ENCODE measurements around the gene C18orf63.

Gene C18orf63

GRCh38 chr18:74315464-74316256, at the start of gene C18orf63:
TSS of gene C18orf63 (plus strand) at chr18:74315839. CDS start at chr18:74317866, 2,027 bp downstream.
- Mint-ChIP-seq H3K27me3 (peaks cover 35% of the 10 kb centered on the region), H3K4me3 (no peak within 1 kb of the TSS), H3K9me3 (no peaks in the 10 kb centered on the region), H3K4me1 (no peaks in the 10 kb centered on the region), H3K27ac (ENCODE audit: low read depth) (no peak within 1 kb of the TSS), H3K36me3 (ENCODE audit: insufficient read depth) (no peaks in the 10 kb centered on the region)
- DNase-seq (ENCODE audit: low spot score in 2 of 2) (no peak), ATAC-seq (replicated peaks; ENCODE audit: extremely low read depth, poor library complexity, severe bottlenecking) (no peak)

- no peak overlapping the region for H3K4me3 Mint-ChIP-seq
- H3K4me1 Mint-ChIP-seq: peaks cover 21% of the 10 kb centered on the region
- H3K27ac Mint-ChIP-seq (ENCODE audit: low read depth): no peak overlapping the region
- no peaks in the 10 kb centered on the region for H3K27me3 Mint-ChIP-seq
- peaks cover 11% of the 10 kb centered on the region for H3K36me3 Mint-ChIP-seq (ENCODE audit: insufficient read depth)
- no peak for ATAC-seq (replicated peaks; ENCODE audit: extremely low read depth, poor library complexity, severe bottlenecking)
- no peaks in the 10 kb centered on the region for H3K9me3 Mint-ChIP-seq
- DNase-seq (ENCODE audit: low spot score in 2 of 2): no peak
These were observed 49.5 kb upstream of the C18orf63 start for GRCh38 chr18:74266161-74266560.

- Mint-ChIP-seq H3K27me3 (no peaks in the 10 kb centered on the region), H3K4me1 (peaks cover 21% of the 10 kb centered on the region), H3K4me3 (no peak overlapping the region), H3K9me3 (no peaks in the 10 kb centered on the region), H3K36me3 (ENCODE audit: insufficient read depth) (peaks cover 3% of the 10 kb centered on the region), H3K27ac (ENCODE audit: low read depth) (no peak overlapping the region)
- DNase-seq (ENCODE audit: low spot score in 2 of 2) (no peak), ATAC-seq (replicated peaks; ENCODE audit: extremely low read depth, poor library complexity, severe bottlenecking) (no peak)
These were observed 47.5 kb upstream of the C18orf63 start for GRCh38 chr18:74268175-74268574.

- peaks cover 3% of the 10 kb centered on the region for H3K36me3 Mint-ChIP-seq (ENCODE audit: insufficient read depth)
- no peaks in the 10 kb centered on the region for H3K27me3 Mint-ChIP-seq
- peaks cover 21% of the 10 kb centered on the region for H3K4me1 Mint-ChIP-seq
- no peak overlapping the region for H3K27ac Mint-ChIP-seq (ENCODE audit: low read depth)
- ATAC-seq (replicated peaks; ENCODE audit: extremely low read depth, poor library complexity, severe bottlenecking) (no peak), DNase-seq (ENCODE audit: low spot score in 2 of 2) (no peak)
- H3K9me3 Mint-ChIP-seq: no peaks in the 10 kb centered on the region
- no peak overlapping the region for H3K4me3 Mint-ChIP-seq
These were observed 46.6 kb upstream of the C18orf63 start for GRCh38 chr18:74268933-74269620.

- H3K27ac Mint-ChIP-seq (ENCODE audit: low read depth): no peak overlapping the region
- no peak overlapping the region for H3K4me3 Mint-ChIP-seq
- no peaks in the 10 kb centered on the region for H3K9me3 Mint-ChIP-seq
- no peak for DNase-seq (ENCODE audit: low spot score in 2 of 2)
- no peak for ATAC-seq (replicated peaks; ENCODE audit: extremely low read depth, poor library complexity, severe bottlenecking)
- H3K36me3 Mint-ChIP-seq (ENCODE audit: insufficient read depth): peaks cover 3% of the 10 kb centered on the region
- peaks cover 31% of the 10 kb centered on the region for H3K4me1 Mint-ChIP-seq
- H3K27me3 Mint-ChIP-seq: no peaks in the 10 kb centered on the region
These were observed 44.0 kb upstream of the C18orf63 start for GRCh38 chr18:74271635-74272034.

GRCh38 chr18:74273394-74273793, 42.2 kb upstream of the C18orf63 start:
- peaks cover 23% of the 10 kb centered on the region for H3K4me1 Mint-ChIP-seq
- H3K9me3 Mint-ChIP-seq: no peaks in the 10 kb centered on the region
- H3K27me3 Mint-ChIP-seq: no peaks in the 10 kb centered on the region
- no peak overlapping the region for H3K4me3 Mint-ChIP-seq
- no peak for DNase-seq (ENCODE audit: low spot score in 2 of 2)
- no peak overlapping the region for H3K27ac Mint-ChIP-seq (ENCODE audit: low read depth)
- ATAC-seq (replicated peaks; ENCODE audit: extremely low read depth, poor library complexity, severe bottlenecking): no peak
- no peaks in the 10 kb centered on the region for H3K36me3 Mint-ChIP-seq (ENCODE audit: insufficient read depth)

GRCh38 chr18:74274700-74275099, 40.9 kb upstream of the C18orf63 start:
- Mint-ChIP-seq H3K27ac (ENCODE audit: low read depth) (no peak overlapping the region), H3K4me1 (peaks cover 16% of the 10 kb centered on the region), H3K4me3 (no peak overlapping the region), H3K36me3 (ENCODE audit: insufficient read depth) (no peaks in the 10 kb centered on the region), H3K27me3 (no peaks in the 10 kb centered on the region), H3K9me3 (no peaks in the 10 kb centered on the region)
- DNase-seq (ENCODE audit: low spot score in 2 of 2) (no peak), ATAC-seq (replicated peaks; ENCODE audit: extremely low read depth, poor library complexity, severe bottlenecking) (no peak)

- Mint-ChIP-seq H3K4me3 (no peak overlapping the region), H3K27ac (ENCODE audit: low read depth) (no peak overlapping the region), H3K36me3 (ENCODE audit: insufficient read depth) (no peaks in the 10 kb centered on the region), H3K4me1 (peaks cover 10% of the 10 kb centered on the region), H3K9me3 (no peaks in the 10 kb centered on the region), H3K27me3 (no peaks in the 10 kb centered on the region)
- no peak for DNase-seq (ENCODE audit: low spot score in 2 of 2)
- ATAC-seq (replicated peaks; ENCODE audit: extremely low read depth, poor library complexity, severe bottlenecking): no peak
These were observed 39.9 kb upstream of the C18orf63 start for GRCh38 chr18:74275736-74276135.

- Mint-ChIP-seq H3K4me1 (peaks cover 10% of the 10 kb centered on the region), H3K4me3 (no peak overlapping the region), H3K9me3 (no peaks in the 10 kb centered on the region), H3K27ac (ENCODE audit: low read depth) (no peak overlapping the region), H3K27me3 (no peaks in the 10 kb centered on the region), H3K36me3 (ENCODE audit: insufficient read depth) (no peaks in the 10 kb centered on the region)
- DNase-seq (ENCODE audit: low spot score in 2 of 2): no peak
- ATAC-seq (replicated peaks; ENCODE audit: extremely low read depth, poor library complexity, severe bottlenecking): no peak
These were observed 39.0 kb upstream of the C18orf63 start for GRCh38 chr18:74276609-74277008.

- Mint-ChIP-seq H3K27me3 (no peaks in the 10 kb centered on the region), H3K4me3 (no peak overlapping the region), H3K4me1 (peaks cover 14% of the 10 kb centered on the region), H3K9me3 (no peaks in the 10 kb centered on the region), H3K27ac (ENCODE audit: low read depth) (no peak overlapping the region), H3K36me3 (ENCODE audit: insufficient read depth) (no peaks in the 10 kb centered on the region)
- DNase-seq (ENCODE audit: low spot score in 2 of 2) (no peak), ATAC-seq (replicated peaks; ENCODE audit: extremely low read depth, poor library complexity, severe bottlenecking) (no peak)
These were observed 38.3 kb upstream of the C18orf63 start for GRCh38 chr18:74277296-74277695.

- no peaks in the 10 kb centered on the region for H3K27me3 Mint-ChIP-seq
These were observed 37.6 kb upstream of the C18orf63 start for GRCh38 chr18:74278058-74278457.

GRCh38 chr18:74278983-74279382, 36.7 kb upstream of the C18orf63 start:
- H3K9me3 Mint-ChIP-seq: no peaks in the 10 kb centered on the region
- DNase-seq (ENCODE audit: low spot score in 2 of 2): no peak
- H3K36me3 Mint-ChIP-seq (ENCODE audit: insufficient read depth): peaks cover 2% of the 10 kb centered on the region

More at GRCh38 chr18:74278058-74278457, 37.6 kb upstream of the C18orf63 start:
- H3K4me3 Mint-ChIP-seq: no peak overlapping the region
- no peak overlapping the region for H3K27ac Mint-ChIP-seq (ENCODE audit: low read depth)
- DNase-seq (ENCODE audit: low spot score in 2 of 2) (no peak), ATAC-seq (replicated peaks; ENCODE audit: extremely low read depth, poor library complexity, severe bottlenecking) (no peak)
- peaks cover 22% of the 10 kb centered on the region for H3K4me1 Mint-ChIP-seq
- peaks cover 2% of the 10 kb centered on the region for H3K36me3 Mint-ChIP-seq (ENCODE audit: insufficient read depth)
- no peaks in the 10 kb centered on the region for H3K9me3 Mint-ChIP-seq

More at GRCh38 chr18:74278983-74279382, 36.7 kb upstream of the C18orf63 start:
- Mint-ChIP-seq H3K4me3 (no peak overlapping the region), H3K27ac (ENCODE audit: low read depth) (no peak overlapping the region), H3K27me3 (no peaks in the 10 kb centered on the region), H3K4me1 (peaks cover 27% of the 10 kb centered on the region)
- no peak for ATAC-seq (replicated peaks; ENCODE audit: extremely low read depth, poor library complexity, severe bottlenecking)
